HepG2 (cell line): ENCODE results near the gene MKRN1. TPM values are rescaled to one million over a fixed set of nuclear protein-coding genes. Genes with fewer than 3 reads are reported as not detected.

Experiments
- CBX2 ChIP-seq, 2 experiments: fragments of 200-600 bp in 1 of 2; sonication (generic); formaldehyde crosslinking in 1 of 2; IDR thresholded peaks; 2 replicates each; pipeline versions ENCODE4 v1.7.0 to v1.8.1; 2018 to 2022; ENCODE audit warnings: low read depth in 2 of 2, low read length in 1 of 2, mild to moderate bottlenecking in 1 of 2, missing genetic modification reagents in 1 of 2
- JUND ChIP-seq: sonication (generic); formaldehyde crosslinking; IDR thresholded peaks from 2 replicates; pipeline ENCODE4 v1.8.0; 2022; ENCODE audit warnings: mild to moderate bottlenecking, missing genetic modification reagents
- NFYC ChIP-seq: IDR thresholded peaks from 2 replicates; pipeline ENCODE4 v1.6.1; 2016; ENCODE audit warnings: missing genetic modification reagents, missing compliant biosample characterization
- PHF20 ChIP-seq: sonication (generic); formaldehyde crosslinking; IDR thresholded peaks from 2 replicates; pipeline ENCODE4 v1.5.0; 2020; ENCODE audit warnings: mild to moderate bottlenecking, missing genetic modification reagents
- PLRG1 ChIP-seq: fragments of 450-650 bp; conservative IDR thresholded peaks from 2 replicates; pipeline ENCODE4 v1.6.1; 2016
- ZBTB40 ChIP-seq, 2 experiments: fragments of 450-650 bp in 1 of 2; sonication (generic) in 1 of 2; formaldehyde crosslinking in 1 of 2; IDR thresholded peaks; 2 replicates each; pipeline versions ENCODE4 v1.6.1 to v1.8.0; 2016 to 2022; ENCODE audit warnings: antibody characterized with exemption in 1 of 2, mild to moderate bottlenecking in 1 of 2, missing genetic modification reagents in 1 of 2
- ZBTB7A ChIP-seq: sonication (generic); formaldehyde crosslinking; IDR thresholded peaks from 2 replicates; pipeline ENCODE4 v1.8.0; 2022; ENCODE audit warnings: mild to moderate bottlenecking, missing genetic modification reagents
- ZNF496 ChIP-seq: sonication (generic); formaldehyde crosslinking; IDR thresholded peaks from 2 replicates; pipeline ENCODE4 v1.8.1; 2023; ENCODE audit warnings: mild to moderate bottlenecking, moderate library complexity, missing genetic modification reagents; ENCODE audit not compliant: insufficient replicate concordance
- ZNF646 ChIP-seq: sonication (generic); formaldehyde crosslinking; IDR thresholded peaks from 2 replicates; pipeline ENCODE4 v1.9.0; 2021; ENCODE audit warnings: mild to moderate bottlenecking, missing genetic modification reagents
- ZZZ3 ChIP-seq: sonication (generic); formaldehyde crosslinking; IDR thresholded peaks from 2 replicates; pipeline ENCODE4 v1.4.0; 2020; ENCODE audit warnings: missing genetic modification reagents, mild to moderate bottlenecking, borderline replicate concordance
- polyA plus RNA-seq, 8 experiments: library from polyadenylated mRNA; depleted of rRNA in 3 of 8; stranded (reverse) in 7 of 8; unstranded in 1 of 8; fragments of >200 nt; fragmentation: Illumina TruSeq in 4 of 8; extraction: Trizol in 4 of 8; gene quantifications; 2 replicates each; pipeline versions ENCODE4 v1.2.1 to v1.2.3, GENCODE V29; 2011 to 2016; ENCODE audit warnings: low read depth in 4 of 8, missing spikeins in 1 of 8, mixed read lengths in 1 of 8; ENCODE audit not compliant: insufficient read depth in 1 of 8
- total RNA-seq, 5 experiments: library from RNA; depleted of rRNA; stranded (reverse); fragments of >200 nt; fragmentation: Illumina TruSeq; extraction: Trizol; gene quantifications; 2 replicates each; pipeline ENCODE4 v1.2.3, GENCODE V29; 2016; ENCODE audit warnings: low read depth in 1 of 5
- TF ChIP-seq, protein P1 (sequence below): conservative IDR thresholded peaks from 2 replicates; pipeline ENCODE4 v1.6.1; 2018; ENCODE audit warnings: missing genetic modification reagents

Gene MKRN1
- total and polyA plus RNA-seq, 2 of the 13 experiments (the other 11 are each of a cell fraction or from before 2014, with no cell fraction given): 28.5 to 32.8 TPM

GRCh38 chr7:140479062-140479738 is at the start of gene MKRN1 (continued):
- TF ChIP-seq ZBTB40 (IDR thresholded peaks at IDR 0.05): no peak
- TF ChIP-seq ZBTB40 (CRISPR knock-in tag; IDR thresholded peaks at IDR 0.05): no peak; the same call in 1 of the 2 replicates
- TF ChIP-seq ZBTB7A (CRISPR knock-in tag): no peak
- TF ChIP-seq ZZZ3 (CRISPR knock-in tag): no peak
- no peak for TF ChIP-seq JUND (CRISPR knock-in tag)
- no peak for TF ChIP-seq PLRG1
- TF ChIP-seq CBX2 (IDR thresholded peaks at IDR 0.05; ENCODE audit: low read depth, low read length): no peak
- no peak; the same call in 1 of the 2 replicates for TF ChIP-seq CBX2 (CRISPR knock-in tag; IDR thresholded peaks at IDR 0.05; ENCODE audit: low read depth)
- peak; percentile 82 for TF ChIP-seq PHF20 (CRISPR knock-in tag)
- no peak for TF ChIP-seq ZNF496 (CRISPR knock-in tag)
- TF ChIP-seq, protein P1, sequence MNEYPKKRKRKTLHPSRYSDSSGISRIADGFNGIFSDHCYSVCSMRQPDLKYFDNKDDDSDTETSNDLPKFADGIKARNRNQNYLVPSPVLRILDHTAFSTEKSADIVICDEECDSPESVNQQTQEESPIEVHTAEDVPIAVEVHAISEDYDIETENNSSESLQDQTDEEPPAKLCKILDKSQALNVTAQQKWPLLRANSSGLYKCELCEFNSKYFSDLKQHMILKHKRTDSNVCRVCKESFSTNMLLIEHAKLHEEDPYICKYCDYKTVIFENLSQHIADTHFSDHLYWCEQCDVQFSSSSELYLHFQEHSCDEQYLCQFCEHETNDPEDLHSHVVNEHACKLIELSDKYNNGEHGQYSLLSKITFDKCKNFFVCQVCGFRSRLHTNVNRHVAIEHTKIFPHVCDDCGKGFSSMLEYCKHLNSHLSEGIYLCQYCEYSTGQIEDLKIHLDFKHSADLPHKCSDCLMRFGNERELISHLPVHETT (CRISPR knock-in tag): peak; percentile 81
- no peak for TF ChIP-seq ZNF646 (CRISPR knock-in tag)
- peak; percentile 82 for TF ChIP-seq NFYC (CRISPR knock-in tag)
